ENCODE measurements around the gene ROPN1B.
A peak's percentile ranks its signal among the peaks of the same experiment; 100 is the strongest.

ROPN1B gene

DNA sequence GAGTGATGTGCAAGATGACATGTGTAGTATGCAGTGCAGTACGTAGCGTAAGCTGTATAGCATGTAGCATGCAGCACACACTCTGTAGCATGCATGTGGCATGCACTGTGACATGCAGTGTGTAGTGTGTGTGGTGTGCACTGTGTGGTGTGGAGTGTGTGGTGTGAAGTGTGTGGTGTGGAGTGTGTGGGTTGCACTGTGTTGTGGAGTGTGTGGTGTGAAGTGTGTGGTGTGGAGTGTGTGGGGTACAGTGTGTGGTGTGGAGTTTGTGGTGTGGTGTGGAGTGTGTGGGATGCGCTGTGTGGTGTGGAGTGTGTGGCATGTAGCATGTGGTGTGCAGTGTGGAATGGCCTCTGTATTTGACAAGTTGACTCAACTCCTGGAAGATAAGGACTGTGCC lies 39.2 kb downstream of the ROPN1B start:
- peak overlapping the region; percentile 97 for H3K14ac ChIP-seq (ENCODE audit: low read length)
- H2AFZ ChIP-seq (ENCODE audit: low read length), result no peak overlapping the region
- no peak overlapping the region for H3K4me2 ChIP-seq (ENCODE audit: insufficient read depth, low read length, poor library complexity, severe bottlenecking)
- H3K79me1 ChIP-seq (ENCODE audit: low read depth, low read length), result no peaks in the 10 kb centered on the region
- peak overlapping the region; percentile 93 for H2BK12ac ChIP-seq (ENCODE audit: low read length)
- H4K91ac ChIP-seq (ENCODE audit: low read depth, low read length, poor library complexity), result peak overlapping the region; percentile 60
- DNase-seq (ENCODE audit: low spot score), result no peak
- peak overlapping the region; percentile 15 for H2BK15ac ChIP-seq (ENCODE audit: low read length)
- H3K36me3 ChIP-seq (replicated peaks in 1 of 2; ENCODE audit: control insufficient read depth in 2 of 2, insufficient read depth in 2 of 2, low read length in 2 of 2), result peaks cover 15 to 73% of the 10 kb centered on the region in 2 donors
- no peak overlapping the region for H2AK5ac ChIP-seq (ENCODE audit: low read depth, low read length)
- H3K4ac ChIP-seq (ENCODE audit: low read length), result no peak overlapping the region
- H2BK120ac ChIP-seq (ENCODE audit: low read depth, low read length), result no peak overlapping the region
- peak overlapping the region in 1 of 2 donors; percentile 67 for H3K4me3 ChIP-seq (ENCODE audit: low read length in 2 of 2)
- peak overlapping the region; percentile 3 for H3K18ac ChIP-seq (ENCODE audit: low read length)
- peak overlapping the region; percentile 45 for H3K9ac ChIP-seq (ENCODE audit: low read depth, low read length, poor library complexity)
- H3K4me1 ChIP-seq (ENCODE audit: control insufficient read depth in 2 of 2, insufficient read depth in 1 of 2, low read depth in 1 of 2, low read length in 2 of 2), result peaks cover 0 to 3% of the 10 kb centered on the region in 2 donors
- H2BK5ac ChIP-seq (ENCODE audit: low read length), result no peak overlapping the region
- no peak overlapping the region for H4K8ac ChIP-seq (ENCODE audit: low read depth, low read length)
- H3K27ac ChIP-seq (replicated peaks; ENCODE audit: low read length), result no peak overlapping the region
- H3K23ac ChIP-seq (ENCODE audit: low read depth, low read length, poor library complexity), result peak overlapping the region; percentile 86
- H3K27me3 ChIP-seq (ENCODE audit: control insufficient read depth in 3 of 3, insufficient read depth in 3 of 3, low read depth in 1 of 3, low read length in 3 of 3), result peaks cover 0 to 1% (median 0%) of the 10 kb centered on the region in 3 experiments
- 100% methylated on average over 1 of the region's 3 CpGs; no CpG with 5 or more reads in 1 of the 2 donors for WGBS, 2 donors (ENCODE audit: extremely low coverage in 2 of 2, insufficient read length in 2 of 2, insufficient replicate concordance in 1 of 2)
- peaks cover 0 to 5% of the 10 kb centered on the region in 2 donors for H3K9me3 ChIP-seq (replicated peaks in 1 of 2; ENCODE audit: control insufficient read depth in 2 of 2, insufficient read depth in 1 of 2, low read depth in 1 of 2, low read length in 2 of 2)

- DNase-seq (ENCODE audit: low spot score), result no peak
- H3K18ac ChIP-seq (ENCODE audit: low read length), result no peak overlapping the region
- H3K79me1 ChIP-seq (ENCODE audit: low read depth, low read length), result no peaks in the 10 kb centered on the region
- H3K27me3 ChIP-seq (ENCODE audit: control insufficient read depth in 3 of 3, insufficient read depth in 3 of 3, low read depth in 1 of 3, low read length in 3 of 3), result peaks cover 0 to 1% (median 0%) of the 10 kb centered on the region in 3 experiments
- no CpG with 5 or more reads among the region's 3 CpGs for WGBS, 2 donors (ENCODE audit: extremely low coverage in 2 of 2, insufficient read length in 2 of 2, insufficient replicate concordance in 1 of 2)
- no peak overlapping the region for H2BK15ac ChIP-seq (ENCODE audit: low read length)
- no peak overlapping the region for H2BK120ac ChIP-seq (ENCODE audit: low read depth, low read length)
- H3K9ac ChIP-seq (ENCODE audit: low read depth, low read length, poor library complexity), result no peak overlapping the region
- H4K8ac ChIP-seq (ENCODE audit: low read depth, low read length), result no peak overlapping the region
- H2AFZ ChIP-seq (ENCODE audit: low read length), result no peak overlapping the region
- no peak overlapping the region for H2BK12ac ChIP-seq (ENCODE audit: low read length)
- H3K4me3 ChIP-seq (ENCODE audit: low read length in 2 of 2), result no peak overlapping the region
- H3K4me1 ChIP-seq (ENCODE audit: control insufficient read depth in 2 of 2, insufficient read depth in 1 of 2, low read depth in 1 of 2, low read length in 2 of 2), result peaks cover 0 to 6% of the 10 kb centered on the region in 2 donors
- no peak overlapping the region for H3K27ac ChIP-seq (replicated peaks; ENCODE audit: low read length)
- H2BK5ac ChIP-seq (ENCODE audit: low read length), result no peak overlapping the region
- H2AK5ac ChIP-seq (ENCODE audit: low read depth, low read length), result no peak overlapping the region
- no peak overlapping the region for H4K91ac ChIP-seq (ENCODE audit: low read depth, low read length, poor library complexity)
- H3K23ac ChIP-seq (ENCODE audit: low read depth, low read length, poor library complexity), result no peak overlapping the region
- H3K14ac ChIP-seq (ENCODE audit: low read length), result no peak overlapping the region
- H3K4me2 ChIP-seq (ENCODE audit: insufficient read depth, low read length, poor library complexity, severe bottlenecking), result no peak overlapping the region
- H3K4ac ChIP-seq (ENCODE audit: low read length), result no peak overlapping the region
- peaks cover 17 to 77% of the 10 kb centered on the region in 2 donors for H3K36me3 ChIP-seq (replicated peaks in 1 of 2; ENCODE audit: control insufficient read depth in 2 of 2, insufficient read depth in 2 of 2, low read length in 2 of 2)
- peaks cover 0 to 5% of the 10 kb centered on the region in 2 donors for H3K9me3 ChIP-seq (replicated peaks in 1 of 2; ENCODE audit: control insufficient read depth in 2 of 2, insufficient read depth in 1 of 2, low read depth in 1 of 2, low read length in 2 of 2)
Measured at GRCh38 chr3:126009181-126009580, 40.2 kb downstream of the ROPN1B start.

DNA sequence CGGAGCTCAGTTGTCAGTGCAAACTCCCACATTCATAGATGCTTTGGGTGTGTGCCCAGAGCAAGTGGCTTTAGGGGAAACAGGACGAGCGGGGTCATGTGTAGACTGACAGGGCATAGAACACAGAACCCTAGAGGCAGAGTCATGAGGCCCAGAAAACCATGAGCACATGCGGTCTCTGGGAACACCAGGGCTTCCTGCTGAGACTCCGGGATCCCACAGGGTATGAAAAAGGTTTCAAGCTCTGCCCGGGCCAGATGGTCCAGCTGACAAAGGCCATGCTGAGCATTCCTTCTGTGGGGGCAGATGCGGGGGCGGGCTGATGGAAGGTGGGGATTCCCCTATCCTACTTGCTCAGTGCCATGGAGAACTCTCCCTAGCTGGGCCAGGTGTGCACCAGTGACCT lies 44.8 kb downstream of the ROPN1B start:
- Histone ChIP-seq H4K8ac (ENCODE audit: low read depth, low read length) (no peak overlapping the region), H2AK5ac (ENCODE audit: low read depth, low read length) (no peak overlapping the region), H3K14ac (ENCODE audit: low read length) (peak overlapping the region; percentile 78), H2BK15ac (ENCODE audit: low read length) (no peak overlapping the region), H3K4me1 (ENCODE audit: control insufficient read depth in 2 of 2, insufficient read depth in 1 of 2, low read depth in 1 of 2, low read length in 2 of 2) (peaks cover 6 to 8% of the 10 kb centered on the region in 2 donors), H3K4me2 (ENCODE audit: insufficient read depth, low read length, poor library complexity, severe bottlenecking) (no peak overlapping the region), H3K79me1 (ENCODE audit: low read depth, low read length) (no peaks in the 10 kb centered on the region), H3K18ac (ENCODE audit: low read length) (peak overlapping the region; percentile 29), H3K4me3 (ENCODE audit: low read length in 2 of 2) (no peak overlapping the region), H3K23ac (ENCODE audit: low read depth, low read length, poor library complexity) (no peak overlapping the region), H4K91ac (ENCODE audit: low read depth, low read length, poor library complexity) (no peak overlapping the region), H3K9me3 (replicated peaks in 1 of 2; ENCODE audit: control insufficient read depth in 2 of 2, insufficient read depth in 1 of 2, low read depth in 1 of 2, low read length in 2 of 2) (no peaks in the 10 kb centered on the region), H3K27ac (replicated peaks; ENCODE audit: low read length) (no peak overlapping the region), H2BK5ac (ENCODE audit: low read length) (no peak overlapping the region), H2AFZ (ENCODE audit: low read length) (no peak overlapping the region), H2BK120ac (ENCODE audit: low read depth, low read length) (no peak overlapping the region), H3K4ac (ENCODE audit: low read length) (no peak overlapping the region), H3K9ac (ENCODE audit: low read depth, low read length, poor library complexity) (no peak overlapping the region), H3K36me3 (replicated peaks in 1 of 2; ENCODE audit: control insufficient read depth in 2 of 2, insufficient read depth in 2 of 2, low read length in 2 of 2) (peaks cover 6 to 54% of the 10 kb centered on the region in 2 donors), H2BK12ac (ENCODE audit: low read length) (no peak overlapping the region), H3K27me3 (ENCODE audit: control insufficient read depth in 3 of 3, insufficient read depth in 3 of 3, low read depth in 1 of 3, low read length in 3 of 3) (no peaks in the 10 kb centered on the region)
- DNase-seq (ENCODE audit: low spot score), result no peak
- whole genome bisulfite sequencing, 2 donors (ENCODE audit: extremely low coverage in 2 of 2, insufficient read length in 2 of 2, insufficient replicate concordance in 1 of 2), result no CpG with 5 or more reads among the region's 8 CpGs

GRCh38 chr3:126014252-126014651 lies 45.3 kb downstream of the ROPN1B start:
- H3K18ac ChIP-seq (ENCODE audit: low read length), result no peak overlapping the region
- H2AFZ ChIP-seq (ENCODE audit: low read length), result no peak overlapping the region
- no peak for DNase-seq (ENCODE audit: low spot score)
- H3K4ac ChIP-seq (ENCODE audit: low read length), result no peak overlapping the region
- H2BK5ac ChIP-seq (ENCODE audit: low read length), result no peak overlapping the region
- H2BK15ac ChIP-seq (ENCODE audit: low read length), result no peak overlapping the region
- H4K91ac ChIP-seq (ENCODE audit: low read depth, low read length, poor library complexity), result no peak overlapping the region
- no peak overlapping the region for H2BK12ac ChIP-seq (ENCODE audit: low read length)
- no peak overlapping the region for H3K27ac ChIP-seq (replicated peaks; ENCODE audit: low read length)
- H3K27me3 ChIP-seq (ENCODE audit: control insufficient read depth in 3 of 3, insufficient read depth in 3 of 3, low read depth in 1 of 3, low read length in 3 of 3), result no peaks in the 10 kb centered on the region
- no peak overlapping the region for H3K9ac ChIP-seq (ENCODE audit: low read depth, low read length, poor library complexity)
- no peak overlapping the region for H3K14ac ChIP-seq (ENCODE audit: low read length)
- no peak overlapping the region for H2AK5ac ChIP-seq (ENCODE audit: low read depth, low read length)
- no peak overlapping the region for H4K8ac ChIP-seq (ENCODE audit: low read depth, low read length)
- no peak overlapping the region for H3K23ac ChIP-seq (ENCODE audit: low read depth, low read length, poor library complexity)
- H3K4me2 ChIP-seq (ENCODE audit: insufficient read depth, low read length, poor library complexity, severe bottlenecking), result no peak overlapping the region
- peaks cover 6 to 8% of the 10 kb centered on the region in 2 donors for H3K4me1 ChIP-seq (ENCODE audit: control insufficient read depth in 2 of 2, insufficient read depth in 1 of 2, low read depth in 1 of 2, low read length in 2 of 2)
- H2BK120ac ChIP-seq (ENCODE audit: low read depth, low read length), result no peak overlapping the region
- no peaks in the 10 kb centered on the region for H3K79me1 ChIP-seq (ENCODE audit: low read depth, low read length)
- WGBS, 2 donors (ENCODE audit: extremely low coverage in 2 of 2, insufficient read length in 2 of 2, insufficient replicate concordance in 1 of 2), result no CpG with 5 or more reads among the region's 4 CpGs
- peaks cover 6 to 49% of the 10 kb centered on the region in 2 donors for H3K36me3 ChIP-seq (replicated peaks in 1 of 2; ENCODE audit: control insufficient read depth in 2 of 2, insufficient read depth in 2 of 2, low read length in 2 of 2)
- H3K4me3 ChIP-seq (ENCODE audit: low read length in 2 of 2), result no peak overlapping the region
- H3K9me3 ChIP-seq (replicated peaks in 1 of 2; ENCODE audit: control insufficient read depth in 2 of 2, insufficient read depth in 1 of 2, low read depth in 1 of 2, low read length in 2 of 2), result no peaks in the 10 kb centered on the region
